HG02981 (cell line): ENCODE results near the gene FRMD1.

Experiments used
- ATAC-seq: cut with Tn5 transposase; IDR thresholded peaks from one replicate; pipeline ENCODE4 v1.9.1; 2021; ENCODE audit warnings: mild to moderate bottlenecking, moderate library complexity; ENCODE audit not compliant: unreplicated experiment

The FRMD1 gene

GRCh38 chr6:168013250-168013915, 65.6 kb downstream of the FRMD1 start:
- no peak for ATAC-seq

- ATAC-seq, result no peak
Measured at GRCh38 chr6:168012431-168013249, 66.4 kb downstream of the FRMD1 start.

GRCh38 chr6:168011291-168011690, 67.7 kb downstream of the FRMD1 start:
- no peak for ATAC-seq

- no peak for ATAC-seq
Measured at GRCh38 chr6:168009331-168009730, 69.7 kb downstream of the FRMD1 start.

GRCh38 chr6:168007592-168008338, 71.2 kb downstream of the FRMD1 start:
- ATAC-seq, result no peak

GRCh38 chr6:168005796-168006195, 73.2 kb downstream of the FRMD1 start:
- no peak for ATAC-seq

- no peak for ATAC-seq
Measured at GRCh38 chr6:168004945-168005344, 74.1 kb downstream of the FRMD1 start.

GRCh38 chr6:168004023-168004422, 75.0 kb downstream of the FRMD1 start:
- no peak for ATAC-seq
